SK-N-MC (cell line): ENCODE data around the gene PLN.

ENCODE experiments used
- EZH2 ChIP-seq: fragments of 200-600 bp; sonication (generic); IDR thresholded peaks from one replicate; pipeline ENCODE4 v1.6.1; 2017; ENCODE audit warnings: antibody characterized with exemption
- FOXP2 ChIP-seq: optimal IDR thresholded peaks from 2 replicates; pipeline ENCODE3; 2011; ENCODE audit warnings: mild to moderate bottlenecking, moderate library complexity; ENCODE audit not compliant: insufficient read depth; ENCODE audit errors: extremely low read length, control extremely low read depth
- POLR2AphosphoS5 ChIP-seq: IDR thresholded peaks from 2 replicates; pipeline ENCODE4 v1.6.1; 2012; ENCODE audit warnings: mild to moderate bottlenecking, low read depth, low read length, borderline replicate concordance

GRCh38 chr6:118507636-118508035, 40.5 kb upstream of the PLN start:
- TF ChIP-seq POLR2AphosphoS5 (no peak), EZH2 (no peak), FOXP2 (no peak)
